Type B pancreatic cell (in vitro differentiated cells): ENCODE data around the gene ZDHHC1. TPM values are rescaled to one million over a fixed set of nuclear protein-coding genes. Genes with fewer than 3 reads are reported as not detected.

ENCODE experiments used
- DNase-seq: peaks from one replicate; pipeline ENCODE4 v3.0.0; 2021; ENCODE audit warnings: mixed read lengths; ENCODE audit not compliant: unreplicated experiment; ENCODE audit errors: extremely low spot score
- H3K27ac Mint-ChIP-seq: 2 replicates; pipeline ENCODE4 v1.8.0; 2021; ENCODE audit warnings: mild to moderate bottlenecking, mixed read lengths
- H3K27me3 Mint-ChIP-seq: 2 replicates; pipeline ENCODE4 v1.8.0; 2021; ENCODE audit warnings: mixed read lengths
- H3K36me3 Mint-ChIP-seq: 2 replicates; pipeline ENCODE4 v1.8.0; 2021; ENCODE audit warnings: mixed read lengths
- H3K4me1 Mint-ChIP-seq: one replicate; pipeline ENCODE4 v1.8.0; 2021; ENCODE audit warnings: mixed read lengths; ENCODE audit not compliant: unreplicated experiment
- H3K4me3 Mint-ChIP-seq: 2 replicates; pipeline ENCODE4 v1.8.0; 2021; ENCODE audit warnings: mild to moderate bottlenecking, mixed read lengths
- H3K9me3 Mint-ChIP-seq: 2 replicates; pipeline ENCODE4 v1.8.0; 2021; ENCODE audit warnings: mixed read lengths
- total RNA-seq: library from RNA; stranded (reverse); gene quantifications from 2 replicates; pipeline ENCODE4 v1.2.1, GENCODE V29; 2021; ENCODE audit warnings: low replicate concordance
- TF ChIP-seq, protein P1 (sequence below): fragments of 200-600 bp; sonication (generic); conservative IDR thresholded peaks from 2 replicates; pipeline ENCODE4 v1.5.0; 2021; ENCODE audit warnings: antibody characterized with exemption, mild to moderate bottlenecking

Gene ZDHHC1
- total RNA-seq, 1 donor from 2014 or later: 11.3 TPM

DNA sequence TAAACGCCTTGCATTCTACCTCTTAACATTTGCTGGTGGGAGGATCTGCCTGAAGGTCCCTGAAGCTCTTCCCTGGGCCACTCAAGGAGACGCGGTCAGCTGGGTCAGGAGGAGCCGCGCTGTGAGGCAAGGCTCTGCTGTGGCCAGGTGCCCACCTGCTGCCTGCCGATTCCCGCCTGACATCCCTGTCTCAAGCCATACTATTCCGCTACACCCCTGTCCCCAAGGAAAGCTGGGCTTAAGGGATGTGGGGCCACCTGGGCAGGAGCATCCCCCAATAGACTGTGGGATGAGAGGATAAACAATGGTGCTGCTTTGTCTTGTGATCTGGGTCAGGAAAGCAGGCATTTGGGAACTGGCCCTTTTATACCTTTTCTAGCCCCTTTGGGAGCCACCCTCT, 28.1 kb downstream of the ZDHHC1 start:
- no peak for DNase-seq
- no peak overlapping the region for H3K4me3 Mint-ChIP-seq
- no peaks in the 10 kb centered on the region for H3K36me3 Mint-ChIP-seq
- no peaks in the 10 kb centered on the region for H3K9me3 Mint-ChIP-seq
- H3K27me3 Mint-ChIP-seq: peaks cover 18% of the 10 kb centered on the region
- no peak overlapping the region for H3K27ac Mint-ChIP-seq
- H3K4me1 Mint-ChIP-seq: peaks cover 26% of the 10 kb centered on the region
- TF ChIP-seq, protein P1, sequence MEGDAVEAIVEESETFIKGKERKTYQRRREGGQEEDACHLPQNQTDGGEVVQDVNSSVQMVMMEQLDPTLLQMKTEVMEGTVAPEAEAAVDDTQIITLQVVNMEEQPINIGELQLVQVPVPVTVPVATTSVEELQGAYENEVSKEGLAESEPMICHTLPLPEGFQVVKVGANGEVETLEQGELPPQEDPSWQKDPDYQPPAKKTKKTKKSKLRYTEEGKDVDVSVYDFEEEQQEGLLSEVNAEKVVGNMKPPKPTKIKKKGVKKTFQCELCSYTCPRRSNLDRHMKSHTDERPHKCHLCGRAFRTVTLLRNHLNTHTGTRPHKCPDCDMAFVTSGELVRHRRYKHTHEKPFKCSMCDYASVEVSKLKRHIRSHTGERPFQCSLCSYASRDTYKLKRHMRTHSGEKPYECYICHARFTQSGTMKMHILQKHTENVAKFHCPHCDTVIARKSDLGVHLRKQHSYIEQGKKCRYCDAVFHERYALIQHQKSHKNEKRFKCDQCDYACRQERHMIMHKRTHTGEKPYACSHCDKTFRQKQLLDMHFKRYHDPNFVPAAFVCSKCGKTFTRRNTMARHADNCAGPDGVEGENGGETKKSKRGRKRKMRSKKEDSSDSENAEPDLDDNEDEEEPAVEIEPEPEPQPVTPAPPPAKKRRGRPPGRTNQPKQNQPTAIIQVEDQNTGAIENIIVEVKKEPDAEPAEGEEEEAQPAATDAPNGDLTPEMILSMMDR: no peak

DNA sequence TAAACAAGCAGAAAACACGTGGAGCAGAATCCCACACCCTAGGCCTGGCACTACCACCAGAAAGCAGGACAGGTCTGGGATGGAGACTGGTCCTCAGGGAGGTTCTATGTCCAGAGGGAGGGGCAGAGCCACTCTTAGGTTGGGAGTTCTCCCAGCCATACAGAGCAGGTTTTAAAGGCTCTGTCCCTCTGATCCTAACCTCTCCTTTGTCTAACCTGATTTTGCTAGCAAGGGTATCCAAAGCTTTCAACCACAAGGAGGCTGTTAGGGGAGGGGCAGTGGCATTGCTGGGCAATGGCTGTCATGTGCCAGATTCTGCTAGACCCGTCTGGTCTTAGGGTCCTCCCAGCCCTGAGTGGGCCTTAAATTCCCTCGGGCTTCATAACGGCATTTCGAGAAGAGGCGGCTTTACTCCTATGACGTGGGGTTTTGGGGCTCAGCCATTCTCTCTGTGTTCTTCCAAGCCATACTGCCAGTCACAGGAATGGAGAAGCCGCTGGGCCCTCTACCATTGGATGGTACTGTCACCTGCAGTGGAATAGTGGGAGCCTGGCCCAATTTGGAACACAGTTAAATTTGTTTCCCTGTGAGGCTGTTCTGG, 28.7 kb downstream of the ZDHHC1 start:
- Mint-ChIP-seq H3K4me1 (peaks cover 25% of the 10 kb centered on the region), H3K27me3 (peaks cover 16% of the 10 kb centered on the region), H3K36me3 (no peaks in the 10 kb centered on the region), H3K27ac (no peak overlapping the region), H3K4me3 (no peak overlapping the region), H3K9me3 (no peaks in the 10 kb centered on the region)
- no peak for DNase-seq
- TF ChIP-seq, protein P1: no peak

DNA sequence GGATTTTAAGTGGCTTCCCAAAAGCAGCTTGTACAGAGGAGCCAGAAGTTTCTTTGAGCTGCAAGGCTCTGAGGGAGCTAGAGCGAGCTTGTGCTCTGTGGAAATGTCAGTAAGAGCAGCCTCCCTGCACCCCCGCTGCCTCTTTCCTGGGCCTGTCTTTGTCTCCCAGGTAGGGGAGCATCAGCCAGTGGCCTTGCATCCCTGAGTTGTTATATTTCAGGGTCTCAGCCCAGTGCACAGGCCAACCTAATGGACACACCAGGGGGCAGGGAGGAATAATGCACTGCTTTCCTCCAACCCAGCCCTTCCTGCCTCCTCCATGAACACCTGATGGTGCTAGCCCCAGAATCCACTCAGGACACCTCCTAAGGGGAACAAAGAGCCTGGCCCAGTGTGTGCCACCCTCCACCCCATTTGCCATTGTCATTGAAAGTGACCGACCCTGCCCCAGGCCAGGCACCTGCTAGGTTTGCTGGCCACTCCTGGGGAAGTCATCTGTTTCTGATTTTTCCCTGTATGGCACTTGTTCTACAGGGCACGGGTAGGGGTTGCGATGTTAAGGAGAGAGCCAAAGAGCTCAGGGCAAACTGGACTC, 29.3 kb downstream of the ZDHHC1 start:
- TF ChIP-seq, protein P1: no peak
- Mint-ChIP-seq H3K9me3 (no peaks in the 10 kb centered on the region), H3K27me3 (peaks cover 13% of the 10 kb centered on the region), H3K36me3 (no peaks in the 10 kb centered on the region), H3K4me3 (no peak overlapping the region), H3K27ac (no peak overlapping the region), H3K4me1 (peaks cover 21% of the 10 kb centered on the region)
- no peak for DNase-seq

DNA sequence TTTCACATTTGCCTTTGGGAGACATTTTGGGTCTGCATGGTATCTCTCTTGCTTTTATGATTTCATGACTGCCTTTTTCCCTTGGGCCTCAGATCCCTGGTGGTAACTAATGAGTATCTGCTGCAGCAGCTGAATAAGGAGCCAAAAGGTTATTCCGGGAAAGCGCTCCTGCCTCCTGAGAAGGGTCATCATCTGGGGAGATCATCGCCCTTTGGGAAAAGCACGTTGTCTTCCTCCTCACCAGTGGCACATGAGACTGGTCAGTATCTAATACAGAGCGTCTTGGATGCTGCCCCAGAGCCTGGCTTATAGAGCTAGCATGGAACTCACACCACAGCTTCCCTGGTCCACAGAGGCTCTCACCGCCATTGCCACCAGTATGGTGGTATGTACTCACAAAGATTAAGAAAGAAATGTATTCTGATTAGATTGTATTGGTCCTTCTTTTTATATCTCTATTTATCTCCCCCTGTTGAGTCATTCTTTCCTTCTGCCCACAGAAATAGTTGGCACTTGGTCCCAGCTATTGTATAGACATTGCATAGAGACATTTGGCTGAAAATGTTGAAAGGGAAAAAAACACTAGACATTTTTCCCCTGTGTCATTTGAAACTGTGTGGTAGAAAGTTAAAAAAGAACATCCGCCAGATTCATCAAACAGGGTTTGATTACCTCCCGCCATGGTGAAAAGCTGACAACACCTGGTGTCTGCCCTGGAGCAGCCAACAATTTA, 31.3 kb downstream of the ZDHHC1 start:
- Mint-ChIP-seq H3K9me3 (no peaks in the 10 kb centered on the region), H3K4me3 (no peak overlapping the region), H3K27ac (no peak overlapping the region), H3K27me3 (peaks cover 13% of the 10 kb centered on the region), H3K36me3 (no peaks in the 10 kb centered on the region), H3K4me1 (peaks cover 21% of the 10 kb centered on the region)
- DNase-seq: no peak
- TF ChIP-seq, protein P1: no peak

DNA sequence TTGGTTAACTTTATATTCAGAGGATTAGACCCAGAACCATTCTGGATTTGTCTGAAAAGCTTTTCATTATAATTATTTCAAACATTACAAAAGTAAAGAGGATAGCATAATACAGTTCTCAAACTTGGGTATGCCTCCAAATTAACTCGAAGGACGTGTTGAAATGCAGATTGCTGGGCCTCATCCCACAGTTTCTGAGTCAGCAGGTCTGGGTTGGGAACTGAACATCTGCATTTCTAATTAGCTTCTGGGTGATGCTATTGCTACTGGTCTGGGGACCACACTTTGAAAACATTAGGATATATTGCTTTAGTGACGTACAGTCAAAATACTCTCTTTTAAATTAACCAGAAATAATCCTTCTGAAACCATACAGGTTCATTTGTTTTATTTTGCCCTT, 33.0 kb downstream of the ZDHHC1 start:
- no peak overlapping the region for H3K4me3 Mint-ChIP-seq
- TF ChIP-seq, protein P1: no peak
- H3K27me3 Mint-ChIP-seq: peaks cover 13% of the 10 kb centered on the region
- peaks cover 12% of the 10 kb centered on the region for H3K4me1 Mint-ChIP-seq
- H3K9me3 Mint-ChIP-seq: no peaks in the 10 kb centered on the region
- no peak overlapping the region for H3K27ac Mint-ChIP-seq
- no peak for DNase-seq
- H3K36me3 Mint-ChIP-seq: no peaks in the 10 kb centered on the region
